LNCaP clone FGC (cell line): Measurements from ENCODE around the gene LRRC4C.

ENCODE experiments used
- DNase-seq: peaks from one replicate; pipeline ENCODE4 v3.0.0-alpha.2; 2011; ENCODE audit warnings: low read depth
- H3K4me3 ChIP-seq: 2 replicates; pipeline ENCODE4 v1.5.1; 2011; ENCODE audit warnings: mild to moderate bottlenecking, low read depth, low read length, control low read depth
- TF ChIP-seq, protein P1 (sequence below): IDR thresholded peaks from 2 replicates; pipeline ENCODE4 v1.5.1; 2012; ENCODE audit warnings: mild to moderate bottlenecking; ENCODE audit not compliant: control insufficient read depth, insufficient read depth; ENCODE audit errors: extremely low read depth

The LRRC4C gene

DNA sequence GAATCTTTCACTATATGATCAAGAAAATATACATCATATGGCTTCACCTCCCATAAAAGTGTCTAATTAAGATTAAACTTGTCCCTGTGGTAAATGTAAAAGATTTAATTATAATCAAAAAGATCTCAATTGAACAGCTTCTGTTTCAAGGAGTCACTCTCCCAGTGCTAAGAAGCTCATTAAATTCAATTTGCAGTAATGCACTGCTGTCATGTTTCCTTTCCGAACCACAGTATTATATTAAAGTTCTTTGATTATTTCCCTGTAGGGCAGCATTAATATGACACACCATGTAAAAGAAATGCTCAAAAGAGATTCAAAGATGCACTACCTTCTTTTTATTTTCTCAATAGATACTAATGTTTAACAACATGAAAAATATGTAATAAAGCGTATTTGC, 758.4 kb downstream of the LRRC4C start:
- H3K4me3 ChIP-seq, result no peak overlapping the region
- DNase-seq, result no peak
- TF ChIP-seq, protein P1, sequence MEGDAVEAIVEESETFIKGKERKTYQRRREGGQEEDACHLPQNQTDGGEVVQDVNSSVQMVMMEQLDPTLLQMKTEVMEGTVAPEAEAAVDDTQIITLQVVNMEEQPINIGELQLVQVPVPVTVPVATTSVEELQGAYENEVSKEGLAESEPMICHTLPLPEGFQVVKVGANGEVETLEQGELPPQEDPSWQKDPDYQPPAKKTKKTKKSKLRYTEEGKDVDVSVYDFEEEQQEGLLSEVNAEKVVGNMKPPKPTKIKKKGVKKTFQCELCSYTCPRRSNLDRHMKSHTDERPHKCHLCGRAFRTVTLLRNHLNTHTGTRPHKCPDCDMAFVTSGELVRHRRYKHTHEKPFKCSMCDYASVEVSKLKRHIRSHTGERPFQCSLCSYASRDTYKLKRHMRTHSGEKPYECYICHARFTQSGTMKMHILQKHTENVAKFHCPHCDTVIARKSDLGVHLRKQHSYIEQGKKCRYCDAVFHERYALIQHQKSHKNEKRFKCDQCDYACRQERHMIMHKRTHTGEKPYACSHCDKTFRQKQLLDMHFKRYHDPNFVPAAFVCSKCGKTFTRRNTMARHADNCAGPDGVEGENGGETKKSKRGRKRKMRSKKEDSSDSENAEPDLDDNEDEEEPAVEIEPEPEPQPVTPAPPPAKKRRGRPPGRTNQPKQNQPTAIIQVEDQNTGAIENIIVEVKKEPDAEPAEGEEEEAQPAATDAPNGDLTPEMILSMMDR, result no peak

DNA sequence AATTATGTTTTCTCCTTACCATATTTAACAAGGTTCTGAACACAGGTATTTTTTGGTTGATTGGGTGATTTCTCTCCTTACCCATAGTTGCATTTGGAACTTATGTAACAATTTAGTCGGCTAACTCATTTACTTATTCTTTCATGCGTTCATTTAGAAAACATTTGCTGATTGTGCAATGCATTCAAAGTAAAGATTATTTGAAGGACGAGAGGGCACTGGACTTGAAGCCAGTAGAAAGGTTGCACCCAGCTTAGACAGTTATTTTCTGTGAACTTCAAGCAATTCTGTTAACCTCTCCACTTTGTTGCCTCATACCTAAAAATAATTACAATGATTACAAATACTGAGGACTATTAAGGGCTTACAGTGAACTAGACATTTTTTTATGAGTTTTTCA, 769.6 kb downstream of the LRRC4C start:
- no peak overlapping the region for H3K4me3 ChIP-seq
- TF ChIP-seq, protein P1, result no peak
- DNase-seq, result no peak

DNA sequence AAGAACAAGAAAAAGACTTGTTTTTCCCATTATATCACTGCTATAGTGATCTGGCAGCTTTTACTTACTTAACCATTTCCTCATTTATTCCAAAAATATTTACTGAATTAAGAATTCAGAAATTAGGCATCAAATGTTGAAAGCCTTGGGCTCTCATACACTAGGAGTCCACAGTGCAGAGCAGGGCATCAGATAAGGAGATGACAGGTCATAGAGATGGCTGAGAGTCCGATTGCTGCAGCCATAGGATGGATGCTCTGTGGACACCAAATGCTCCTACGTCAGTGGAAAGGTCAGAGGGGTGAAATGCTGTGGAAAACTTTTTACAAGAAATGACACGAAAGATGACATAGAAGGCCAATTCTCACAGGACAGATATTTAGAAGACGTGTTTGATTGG, 771.1 kb downstream of the LRRC4C start:
- H3K4me3 ChIP-seq, result no peak overlapping the region
- TF ChIP-seq, protein P1, result no peak
- no peak for DNase-seq

DNA sequence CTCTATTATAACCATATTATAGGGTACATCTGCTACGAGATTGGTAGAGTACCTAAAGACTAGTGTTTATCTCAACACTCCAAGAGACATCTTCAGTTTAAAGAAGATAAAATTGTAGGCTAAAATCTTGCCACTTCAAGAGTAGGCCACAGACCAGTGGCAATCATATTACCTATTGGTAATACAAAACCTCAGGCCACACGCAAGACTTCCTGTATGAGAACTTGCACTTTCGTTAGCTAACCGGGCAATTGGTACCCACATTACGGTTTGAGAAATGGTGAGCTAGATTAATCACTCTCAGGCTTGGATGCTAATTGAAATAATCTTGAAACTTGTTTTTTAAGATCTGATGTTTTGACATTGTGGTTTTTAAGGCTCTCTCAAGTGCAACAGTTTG, 772.7 kb downstream of the LRRC4C start:
- TF ChIP-seq, protein P1, result no peak
- H3K4me3 ChIP-seq, result no peak overlapping the region
- no peak for DNase-seq

DNA sequence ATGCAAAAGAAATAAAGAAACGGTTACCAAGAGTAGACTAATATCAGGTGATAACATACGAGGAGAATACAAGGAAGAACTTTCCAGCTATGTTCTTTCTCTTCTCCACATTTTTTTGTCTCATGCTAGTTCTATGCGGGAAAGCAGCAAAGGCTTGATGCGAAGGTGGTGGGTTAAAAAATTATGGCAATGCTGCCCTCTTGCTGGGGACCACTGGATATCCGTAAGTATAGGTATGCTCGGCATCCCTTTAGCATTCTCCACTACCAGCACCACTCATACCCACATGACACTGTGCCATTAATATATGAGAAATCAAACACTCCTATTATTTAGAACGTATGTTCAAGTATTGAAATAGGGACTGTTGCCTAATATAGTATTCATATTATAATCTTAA, 776.4 kb downstream of the LRRC4C start:
- TF ChIP-seq, protein P1, result no peak
- no peak for DNase-seq
- H3K4me3 ChIP-seq, result no peak overlapping the region

DNA sequence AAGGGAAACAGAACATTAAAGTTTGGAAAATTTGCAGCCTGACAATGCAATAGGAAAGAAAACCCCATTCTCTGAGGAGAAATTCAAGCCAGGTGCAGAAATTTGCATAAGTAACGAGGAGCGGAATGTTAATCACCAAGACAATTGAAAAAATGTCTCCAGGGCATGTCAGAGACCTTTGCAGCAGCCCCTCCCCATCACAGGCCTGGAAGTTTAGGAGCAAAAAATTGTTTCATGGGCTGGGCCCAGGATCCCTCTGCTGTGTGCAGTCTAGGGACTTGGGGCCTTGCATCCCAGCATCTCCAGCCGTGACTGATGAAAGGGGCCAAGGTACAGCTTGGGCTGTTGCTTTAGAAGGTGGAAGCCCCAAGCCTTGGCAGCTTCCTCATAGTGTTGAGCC, 780.2 kb downstream of the LRRC4C start:
- H3K4me3 ChIP-seq, result no peak overlapping the region
- no peak for DNase-seq
- TF ChIP-seq, protein P1, result no peak

DNA sequence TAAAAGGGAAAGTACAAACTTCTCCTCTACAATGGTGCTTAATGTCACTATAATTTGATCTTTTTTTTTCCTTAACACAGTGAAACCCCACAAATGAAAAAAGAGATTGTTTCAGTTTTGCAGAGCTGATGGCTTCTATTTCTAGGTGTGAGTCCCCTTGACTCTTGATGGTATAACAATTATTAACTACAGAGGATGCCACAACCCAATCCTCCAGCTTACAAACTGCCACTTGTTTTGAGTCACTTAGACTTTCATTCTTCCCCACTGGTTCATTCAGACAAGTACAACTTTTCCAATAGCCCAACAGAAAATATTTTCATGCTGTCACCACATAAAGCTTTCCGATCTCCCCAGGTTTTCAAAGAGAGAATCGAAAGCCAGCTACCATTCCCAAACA, 812.2 kb downstream of the LRRC4C start:
- no peak for DNase-seq
- TF ChIP-seq, protein P1, result no peak
- H3K4me3 ChIP-seq, result no peak overlapping the region
